Measurements from ENCODE around the gene OR6C75.

Gene OR6C75

GRCh38 chr12:55365086-55365485, 2.3 kb downstream of the OR6C75 start:
- H3K9me3 Mint-ChIP-seq: no peaks in the 10 kb centered on the region
- H3K36me3 Mint-ChIP-seq (ENCODE audit: low read depth): no peaks in the 10 kb centered on the region
- H3K4me1 Mint-ChIP-seq: no peaks in the 10 kb centered on the region
- H3K4me3 Mint-ChIP-seq: no peak overlapping the region
- peaks cover 5% of the 10 kb centered on the region for H3K27me3 Mint-ChIP-seq (ENCODE audit: low read depth)
- H3K27ac Mint-ChIP-seq: no peak overlapping the region
- TF ChIP-seq CTCF (IDR thresholded peaks at IDR 0.05; ENCODE audit: unreplicated experiment in 3 of 3): no peak

DNA sequence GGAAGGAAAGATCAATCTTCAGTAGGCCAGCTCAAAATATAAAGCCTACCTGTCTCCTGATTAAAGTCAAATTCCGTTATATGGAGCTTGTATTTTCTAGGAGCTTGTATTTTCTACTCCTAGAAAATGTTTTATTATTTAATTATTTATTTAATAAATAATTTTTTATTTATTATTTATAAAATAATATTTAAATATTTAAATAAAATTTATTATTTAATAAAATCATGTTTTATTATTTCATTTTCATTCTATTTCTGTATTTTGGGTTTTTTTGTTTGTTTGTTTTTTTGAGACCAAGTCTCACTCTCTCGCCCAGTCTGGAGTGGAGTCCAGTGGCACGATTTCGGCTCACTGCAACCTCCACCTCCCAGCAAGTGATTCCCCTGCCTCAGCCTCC, 9.7 kb downstream of the OR6C75 start:
- no peak for TF ChIP-seq CTCF (IDR thresholded peaks at IDR 0.05; ENCODE audit: unreplicated experiment in 3 of 3)
- H3K36me3 Mint-ChIP-seq (ENCODE audit: low read depth): no peaks in the 10 kb centered on the region
- H3K9me3 Mint-ChIP-seq: no peaks in the 10 kb centered on the region
- no peak overlapping the region for H3K4me3 Mint-ChIP-seq
- H3K27me3 Mint-ChIP-seq (ENCODE audit: low read depth): no peaks in the 10 kb centered on the region
- no peak overlapping the region for H3K27ac Mint-ChIP-seq
- H3K4me1 Mint-ChIP-seq: no peaks in the 10 kb centered on the region

DNA sequence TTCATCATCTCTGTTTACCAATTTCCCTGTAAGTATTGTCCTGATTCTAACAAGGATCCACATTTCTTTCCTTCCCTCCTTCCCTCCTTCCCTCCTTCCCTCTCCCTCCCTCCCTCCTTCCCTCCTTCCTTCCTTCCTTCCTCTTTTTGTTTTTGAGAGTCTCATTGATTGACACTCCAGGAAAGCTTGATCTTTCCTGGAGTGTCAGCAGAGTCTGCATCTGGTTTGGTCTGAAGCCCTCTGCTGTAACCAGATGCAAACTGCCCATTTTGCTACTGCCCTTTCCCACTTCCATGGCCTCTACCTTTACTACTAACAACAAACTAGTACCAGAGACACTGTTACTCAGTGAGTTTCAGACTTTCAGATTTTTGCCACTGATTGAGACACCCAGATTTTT, 23.1 kb downstream of the OR6C75 start:
- no peaks in the 10 kb centered on the region for H3K4me1 Mint-ChIP-seq
- TF ChIP-seq CTCF (IDR thresholded peaks at IDR 0.05; ENCODE audit: unreplicated experiment in 3 of 3): no peak
- H3K9me3 Mint-ChIP-seq: no peaks in the 10 kb centered on the region
- no peak overlapping the region for H3K4me3 Mint-ChIP-seq
- no peaks in the 10 kb centered on the region for H3K27me3 Mint-ChIP-seq (ENCODE audit: low read depth)
- H3K27ac Mint-ChIP-seq: no peak overlapping the region
- H3K36me3 Mint-ChIP-seq (ENCODE audit: low read depth): no peaks in the 10 kb centered on the region

DNA sequence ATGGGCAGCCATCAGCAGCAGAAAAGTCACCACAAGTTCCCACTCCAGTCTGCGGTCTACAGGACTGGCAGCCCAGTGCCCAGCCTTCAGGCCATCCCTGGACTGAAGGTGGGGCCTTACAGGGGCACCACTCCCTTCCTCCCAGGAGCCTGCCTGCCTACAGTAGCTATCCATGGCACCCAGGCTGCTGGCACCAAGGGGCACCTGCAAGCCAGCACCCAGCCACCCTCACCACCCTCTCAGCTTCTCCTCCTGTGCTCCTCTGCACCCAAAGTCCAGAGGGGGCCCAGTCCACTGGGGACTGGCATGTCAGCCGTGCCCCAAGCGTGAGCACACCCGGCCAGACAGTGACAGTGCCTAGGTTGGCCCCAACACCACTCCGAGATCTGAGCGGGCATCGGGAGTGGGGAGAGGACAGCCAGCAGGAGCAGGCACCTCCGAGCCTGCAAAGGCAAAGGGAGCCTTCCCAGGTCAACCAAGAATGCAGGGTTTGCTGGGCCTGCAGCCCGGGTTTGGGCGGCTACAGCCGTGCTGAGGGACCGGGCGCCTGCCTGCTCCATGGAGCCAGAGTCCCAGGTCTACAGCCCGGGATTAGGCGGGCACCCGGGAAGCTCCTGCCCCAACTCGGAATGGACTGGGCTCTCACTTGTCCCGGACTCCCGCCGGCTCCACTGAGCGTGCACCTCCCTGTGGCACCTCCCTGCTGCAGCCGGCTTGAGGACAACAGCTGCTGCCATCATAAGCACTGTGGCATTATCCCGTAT, 29.4 kb downstream of the OR6C75 start:
- H3K4me1 Mint-ChIP-seq: no peaks in the 10 kb centered on the region
- no peaks in the 10 kb centered on the region for H3K27me3 Mint-ChIP-seq (ENCODE audit: low read depth)
- no peaks in the 10 kb centered on the region for H3K36me3 Mint-ChIP-seq (ENCODE audit: low read depth)
- no peak overlapping the region for H3K4me3 Mint-ChIP-seq
- no peak overlapping the region for H3K27ac Mint-ChIP-seq
- no peaks in the 10 kb centered on the region for H3K9me3 Mint-ChIP-seq
- no peak for TF ChIP-seq CTCF (IDR thresholded peaks at IDR 0.05; ENCODE audit: unreplicated experiment in 3 of 3)

- Mint-ChIP-seq H3K9me3 (no peaks in the 10 kb centered on the region), H3K4me3 (no peak overlapping the region), H3K27me3 (ENCODE audit: low read depth) (no peaks in the 10 kb centered on the region), H3K36me3 (ENCODE audit: low read depth) (no peaks in the 10 kb centered on the region), H3K4me1 (no peaks in the 10 kb centered on the region), H3K27ac (no peak overlapping the region)
- TF ChIP-seq CTCF (IDR thresholded peaks at IDR 0.05; ENCODE audit: unreplicated experiment in 3 of 3): no peak
Observed at GRCh38 chr12:55396326-55396725, 33.6 kb downstream of the OR6C75 start.

DNA sequence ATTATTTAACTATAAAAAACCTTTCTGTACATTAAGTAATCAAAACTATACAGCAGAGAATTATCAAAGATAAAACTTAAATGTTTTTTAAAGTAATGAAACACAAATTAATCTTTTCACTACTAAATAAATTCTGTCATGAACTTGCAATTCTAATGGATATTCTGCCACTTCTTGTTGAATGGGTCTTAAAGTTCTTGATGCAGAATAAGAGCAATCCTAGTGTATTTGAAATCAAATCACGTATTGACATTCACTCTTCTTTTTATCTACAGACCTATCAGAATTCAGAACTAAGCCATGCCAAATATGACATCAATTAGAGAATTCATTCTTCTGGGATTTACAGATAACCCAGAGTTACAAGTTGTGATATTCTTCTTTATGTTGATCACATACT, 37.5 kb downstream of the OR6C75 start, which contains the start of gene OR6C65:
Gene OR6C65, plus strand, starts transcription at position 301 of the 400 bp plus-strand sequence. Its CDS starts 0 bp downstream, at position 301.
- Mint-ChIP-seq H3K9me3 (no peaks in the 10 kb centered on the region), H3K27me3 (ENCODE audit: low read depth) (no peaks in the 10 kb centered on the region), H3K36me3 (ENCODE audit: low read depth) (no peaks in the 10 kb centered on the region), H3K4me3 (no peak within 1 kb of the TSS), H3K4me1 (no peaks in the 10 kb centered on the region), H3K27ac (no peak within 1 kb of the TSS)
- TF ChIP-seq CTCF (IDR thresholded peaks at IDR 0.05; ENCODE audit: unreplicated experiment in 3 of 3): no peak

All from nephron (organoid).